Gastroesophageal sphincter (tissue), 4 donors: ENCODE data around the gene S100A4. TPM values are rescaled to one million over a fixed set of nuclear protein-coding genes. Genes with fewer than 3 reads are reported as not detected.
A peak's percentile ranks its signal among the peaks of the same experiment; 100 is the strongest.

Source experiments
- ATAC-seq: fragments of 150-250 bp; one replicate; pipeline ENCODE4 v1.9.1; 2016; ENCODE audit warnings: mild to moderate bottlenecking, moderate library complexity
- H3K27ac ChIP-seq, 4 donors: fragments of 200-600 bp; sonication (generic) in 3 of 4; 1 replicate in 3 of 4; 2 replicates in 1 of 4; pipeline ENCODE4 v1.5.1; 2016 to 2019
- H3K27me3 ChIP-seq: fragments of 200-600 bp; sonication (generic); one replicate; pipeline ENCODE4 v1.5.1; 2019
- H3K36me3 ChIP-seq, 2 donors: fragments of 200-600 bp; sonication (generic); one replicate each; pipeline ENCODE4 v1.5.1; 2019; ENCODE audit warnings: control low read depth in 1 of 2
- H3K4me1 ChIP-seq, 3 donors: fragments of 200-600 bp; sonication (generic); 1 replicate in 2 of 3; 2 replicates in 1 of 3; pipeline ENCODE4 v1.5.1; 2016 to 2019; ENCODE audit warnings: control low read depth in 2 of 3
- H3K4me3 ChIP-seq, 2 donors: fragments of 200-600 bp; sonication (generic); one replicate each; pipeline ENCODE4 v1.5.1; 2019; ENCODE audit warnings: mild to moderate bottlenecking in 1 of 2, moderate library complexity in 1 of 2
- H3K9me3 ChIP-seq, 3 donors: fragments of 200-600 bp; sonication (generic); one replicate each; pipeline ENCODE4 v1.5.1; 2017 to 2019; ENCODE audit warnings: control low read depth in 2 of 3
- EP300 ChIP-seq: sonication (generic); formaldehyde crosslinking; IDR thresholded peaks from one replicate; pipeline ENCODE4 v1.6.1; 2017; ENCODE audit warnings: antibody characterized with exemption, mild to moderate bottlenecking
- POLR2A ChIP-seq, 2 donors: fragments of 450-650 bp; IDR thresholded peaks; one replicate each; pipeline ENCODE4 v1.6.1; 2017; ENCODE audit warnings: antibody characterized with exemption in 2 of 2, mild to moderate bottlenecking in 2 of 2, moderate library complexity in 1 of 2
- POLR2AphosphoS5 ChIP-seq: sonication (generic); formaldehyde crosslinking; IDR thresholded peaks from one replicate; pipeline ENCODE4 v1.6.1; 2017; ENCODE audit warnings: antibody characterized with exemption
- WGBS, 2 donors: methylation state at CpG; one replicate each; pipeline ENCODE4 v1.1.5; 2018; ENCODE audit warnings: low coverage in 1 of 2; 5-methylcytosine and 5-hydroxymethylcytosine counted together
- total RNA-seq, 4 donors: library from RNA; depleted of rRNA; stranded (reverse); fragments of >200 nt; gene quantifications; one replicate each; pipeline ENCODE4 v1.1.0, GENCODE V29; 2016
- TF ChIP-seq, protein P1 (sequence below), 4 experiments: fragments of 200-600 bp in 2 of 4; fragments of 450-650 bp in 2 of 4; sonication (generic) in 1 of 4; IDR thresholded peaks; one replicate each; pipeline ENCODE4 v1.5.1; 2017 to 2019; ENCODE audit warnings: antibody characterized with exemption in 4 of 4, mild to moderate bottlenecking in 2 of 4, moderate library complexity in 2 of 4

Gene S100A4
- total RNA-seq, 4 donors from 2014 or later: 135 to 345 (median 259) TPM

DNA sequence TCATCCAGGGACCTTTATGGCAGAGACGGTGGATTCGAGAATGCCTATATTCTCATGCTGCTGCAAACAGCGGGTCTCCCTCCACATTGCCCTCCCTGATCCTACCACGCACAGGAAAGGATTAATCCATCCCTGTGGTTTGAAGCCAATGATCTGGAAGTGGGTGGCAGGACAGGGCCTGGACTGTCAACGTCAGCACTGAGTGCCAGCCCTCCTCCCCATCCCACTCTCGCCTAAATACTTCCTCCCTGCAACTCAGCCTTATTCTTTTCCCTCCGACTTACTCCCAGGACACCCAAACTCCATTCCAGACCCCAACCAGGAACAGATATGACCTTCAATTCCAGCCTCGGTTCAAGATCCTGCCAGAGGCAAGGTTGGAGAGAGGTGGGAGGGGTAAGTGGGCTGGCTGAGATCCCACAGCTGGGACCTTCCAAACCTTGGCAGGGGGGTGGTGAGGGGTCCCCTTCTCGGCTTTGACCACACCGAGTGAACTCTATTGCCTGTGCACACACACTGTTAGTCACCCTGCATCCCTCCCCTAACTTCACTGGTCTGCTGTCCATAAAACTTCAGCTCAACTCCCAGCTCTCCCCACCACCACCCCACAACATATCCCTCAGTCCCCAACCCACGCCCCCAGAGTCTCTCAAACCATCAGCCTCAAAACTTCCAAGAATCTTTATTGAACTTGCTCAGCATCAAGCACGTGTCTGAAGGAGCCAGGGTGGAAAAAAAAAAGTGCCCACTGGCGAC, 2.5 kb downstream of the S100A4 start:
- no peak for ATAC-seq
- H3K4me3 ChIP-seq: peak overlapping the region in 1 of 2 donors; percentile 54
- peak overlapping the region in 3 of 4 donors; percentile 79 to 90 (median 82) for H3K27ac ChIP-seq
- H3K36me3 ChIP-seq: no peaks in the 10 kb centered on the region
- TF ChIP-seq POLR2A (IDR thresholded peaks at IDR 0.05) (no peak), EP300 (no peak)
- H3K4me1 ChIP-seq: peaks cover 5 to 68% (median 54%) of the 10 kb centered on the region in 3 donors
- 58 to 86% methylated on average over 8 to 11 of the region's 13 CpGs for WGBS, 2 donors
- no peaks in the 10 kb centered on the region for H3K27me3 ChIP-seq
- H3K9me3 ChIP-seq: no peaks in the 10 kb centered on the region

DNA sequence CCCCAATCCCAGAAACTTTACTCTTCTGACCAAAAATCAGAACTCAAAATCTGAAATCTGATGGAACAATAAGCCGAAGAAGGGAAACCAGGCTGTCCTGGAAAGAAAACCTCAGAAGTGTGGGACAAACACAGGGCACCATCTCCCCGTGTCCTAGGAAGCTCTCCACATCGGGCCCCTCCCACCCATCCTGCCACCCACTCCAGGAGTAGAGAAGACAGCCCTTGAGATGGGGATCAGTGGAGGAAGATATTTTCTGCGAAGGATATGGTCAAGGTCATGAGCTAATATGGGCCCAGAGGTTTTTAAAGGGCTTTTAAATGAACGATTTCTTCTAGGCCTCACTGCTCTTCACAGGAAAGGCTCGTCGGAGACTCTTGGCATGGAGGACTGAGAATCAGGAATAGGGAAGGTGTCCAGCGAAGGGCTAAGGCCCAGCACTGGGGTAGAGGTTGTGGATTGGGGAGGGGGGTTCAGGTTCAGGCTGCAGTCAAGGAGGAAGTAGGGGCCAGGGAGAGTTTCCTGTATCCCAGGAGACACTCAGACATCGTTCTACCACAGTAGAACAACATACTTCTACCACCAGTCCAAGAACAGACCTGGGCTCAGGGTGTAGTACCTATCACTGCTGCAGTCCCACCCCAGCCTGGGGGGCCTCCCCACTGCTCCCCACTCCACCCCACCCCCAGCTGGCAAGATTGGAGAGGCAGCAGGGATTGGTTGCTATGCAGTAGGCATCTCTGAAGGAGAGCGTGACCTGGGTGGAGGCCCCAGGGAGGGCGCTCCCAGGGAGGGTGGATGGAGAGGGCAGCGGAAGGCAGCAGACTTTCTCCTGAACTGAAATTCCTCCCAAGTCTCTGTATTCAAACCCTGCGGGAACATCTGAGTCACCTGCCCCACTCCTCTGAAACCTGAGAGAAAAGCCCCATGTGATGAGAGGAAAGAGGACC, 3.7 kb downstream of the S100A4 start:
- ATAC-seq: no peak

DNA sequence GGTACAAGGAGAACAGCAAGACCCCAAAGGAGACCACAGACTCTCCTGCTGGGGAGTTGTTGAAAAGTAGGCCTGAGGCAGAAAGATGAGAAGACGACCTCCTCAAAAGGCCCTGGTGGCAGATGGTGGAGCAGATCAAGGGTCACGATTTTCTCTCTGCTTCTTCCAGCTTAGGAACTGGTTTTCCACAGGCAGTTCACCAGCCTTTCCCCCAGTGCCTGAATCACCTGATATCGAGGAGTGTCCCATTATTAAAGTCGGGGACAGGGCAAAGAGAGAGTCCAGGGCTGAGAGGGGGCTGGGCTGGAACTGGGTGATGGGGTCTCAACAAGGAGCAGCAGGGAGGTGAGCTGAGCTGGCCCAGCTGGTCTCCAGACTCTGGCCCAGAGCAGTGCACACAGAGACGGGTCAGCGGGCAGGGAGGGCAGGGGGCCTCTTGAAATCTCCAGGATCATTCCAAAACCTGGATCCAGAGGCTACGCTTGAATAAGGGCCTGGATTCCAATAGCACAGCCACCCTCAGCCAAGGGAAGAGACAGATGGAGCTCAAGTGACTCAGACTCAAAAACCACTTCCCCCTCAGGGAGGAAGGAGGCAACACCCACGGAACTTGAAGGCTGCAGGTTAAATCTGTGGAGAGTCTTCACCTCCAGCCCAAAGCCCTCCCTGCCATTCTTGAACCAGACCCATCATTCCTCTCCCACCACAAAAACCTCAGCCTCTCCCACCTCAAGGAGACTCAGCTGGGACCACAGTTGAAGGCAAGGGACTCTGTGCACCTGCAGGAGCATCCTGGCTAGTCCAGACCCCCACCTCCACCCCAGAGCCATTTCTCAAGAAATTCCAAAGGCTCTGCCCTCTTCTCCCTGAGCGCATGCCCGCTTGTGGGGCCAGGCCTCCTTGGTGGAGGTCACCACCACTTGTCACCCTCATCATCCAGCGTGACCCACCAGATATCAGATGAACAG, 4.9 kb downstream of the S100A4 start, which contains the start of gene S100A5:
Gene S100A5 (minus strand): TSS at position 541 of the 968 bp plus-strand sequence. CDS start 743 bp downstream, outside the sequence.
- Histone ChIP-seq H3K27me3 (no peaks in the 10 kb centered on the region), H3K9me3 (no peaks in the 10 kb centered on the region), H3K4me1 (peaks cover 5 to 55% (median 34%) of the 10 kb centered on the region in 3 donors), H3K36me3 (no peaks in the 10 kb centered on the region), H3K4me3 (no peak within 1 kb of the TSS), H3K27ac (peak within 1 kb of the TSS in 3 of 4 donors; percentile 48 to 90 (median 82))
- TF ChIP-seq, protein P1, sequence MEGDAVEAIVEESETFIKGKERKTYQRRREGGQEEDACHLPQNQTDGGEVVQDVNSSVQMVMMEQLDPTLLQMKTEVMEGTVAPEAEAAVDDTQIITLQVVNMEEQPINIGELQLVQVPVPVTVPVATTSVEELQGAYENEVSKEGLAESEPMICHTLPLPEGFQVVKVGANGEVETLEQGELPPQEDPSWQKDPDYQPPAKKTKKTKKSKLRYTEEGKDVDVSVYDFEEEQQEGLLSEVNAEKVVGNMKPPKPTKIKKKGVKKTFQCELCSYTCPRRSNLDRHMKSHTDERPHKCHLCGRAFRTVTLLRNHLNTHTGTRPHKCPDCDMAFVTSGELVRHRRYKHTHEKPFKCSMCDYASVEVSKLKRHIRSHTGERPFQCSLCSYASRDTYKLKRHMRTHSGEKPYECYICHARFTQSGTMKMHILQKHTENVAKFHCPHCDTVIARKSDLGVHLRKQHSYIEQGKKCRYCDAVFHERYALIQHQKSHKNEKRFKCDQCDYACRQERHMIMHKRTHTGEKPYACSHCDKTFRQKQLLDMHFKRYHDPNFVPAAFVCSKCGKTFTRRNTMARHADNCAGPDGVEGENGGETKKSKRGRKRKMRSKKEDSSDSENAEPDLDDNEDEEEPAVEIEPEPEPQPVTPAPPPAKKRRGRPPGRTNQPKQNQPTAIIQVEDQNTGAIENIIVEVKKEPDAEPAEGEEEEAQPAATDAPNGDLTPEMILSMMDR (IDR thresholded peaks at IDR 0.05): no peak
- no peak for ATAC-seq
- WGBS, 2 donors: 80 to 88% methylated on average over 1 to 4 of the region's 11 CpGs

More for the DNA sequence above, 3.7 kb downstream of the S100A4 start:
- Histone ChIP-seq H3K27me3 (no peaks in the 10 kb centered on the region), H3K9me3 (no peaks in the 10 kb centered on the region), H3K4me1 (peaks cover 5 to 58% (median 41%) of the 10 kb centered on the region in 3 donors), H3K4me3 (no peak overlapping the region), H3K27ac (peak overlapping the region in 3 of 4 donors; percentile 48 to 90 (median 82)), H3K36me3 (no peaks in the 10 kb centered on the region)
- WGBS, 2 donors: 50 to 66% methylated on average over 4 to 9 of the region's 13 CpGs
- TF ChIP-seq, protein P1 (IDR thresholded peaks at IDR 0.05): no peak
- TF ChIP-seq POLR2A (IDR thresholded peaks at IDR 0.05) (no peak), POLR2AphosphoS5 (no peak), EP300 (no peak)

DNA sequence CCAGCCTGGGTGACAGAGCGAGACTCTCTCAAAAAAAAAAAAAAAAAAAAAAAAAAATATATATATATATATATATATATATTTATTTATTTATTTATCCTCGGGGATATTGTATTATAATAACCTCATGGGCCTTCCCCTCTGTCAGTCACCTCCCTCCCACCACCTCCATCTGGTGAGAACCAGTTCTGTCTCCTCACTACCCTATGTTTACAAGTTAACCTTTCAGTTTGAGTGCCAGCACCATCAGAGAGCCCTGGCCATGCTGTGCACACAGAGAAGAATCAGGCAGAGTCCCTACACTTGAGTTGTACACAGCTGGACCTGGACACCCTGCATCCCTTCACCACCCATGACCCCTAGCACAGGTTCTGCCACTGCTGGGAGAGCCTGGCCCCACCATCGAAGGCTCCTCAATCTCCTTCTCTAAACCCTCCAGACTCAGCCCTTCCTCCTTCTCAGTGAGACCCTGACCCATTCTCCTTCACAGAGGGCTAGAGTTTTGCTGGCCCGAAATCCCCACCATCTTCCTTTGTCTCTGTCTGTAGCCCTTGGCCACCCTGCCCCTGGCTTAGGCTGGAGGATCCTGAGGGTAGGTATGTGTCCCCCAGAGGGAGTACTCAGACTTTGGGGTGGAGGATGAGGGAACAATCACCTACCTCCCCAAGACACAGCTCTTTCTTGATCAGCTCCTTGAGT, 6.1 kb downstream of the S100A4 start:
- WGBS, 2 donors: 33 to 65% methylated on average over 1 to 2 of the region's 4 CpGs
- H3K36me3 ChIP-seq: peaks cover 0 to 3% of the 10 kb centered on the region in 2 donors
- peak overlapping the region in 1 of 4 donors; percentile 9 for H3K27ac ChIP-seq
- H3K9me3 ChIP-seq: no peaks in the 10 kb centered on the region
- H3K4me3 ChIP-seq: no peak overlapping the region
- H3K4me1 ChIP-seq: peaks cover 5 to 50% (median 23%) of the 10 kb centered on the region in 3 donors
- ATAC-seq: no peak
- TF ChIP-seq POLR2AphosphoS5 (no peak), POLR2A (IDR thresholded peaks at IDR 0.05) (no peak), EP300 (no peak)
- TF ChIP-seq, protein P1 (IDR thresholded peaks at IDR 0.05): no peak
- no peaks in the 10 kb centered on the region for H3K27me3 ChIP-seq
